Neural cell (in vitro differentiated cells): ENCODE measurements around the gene RTN4. TPM values are rescaled to one million over a fixed set of nuclear protein-coding genes. Genes with fewer than 3 reads are reported as not detected.
"Not testable (repeated sequence)": the region's sequence is repeated elsewhere in the genome, so short reads cannot be mapped to it uniquely, and the experiment has no call there.

Experiments
- H2AFZ ChIP-seq: fragments of 200-600, 300-800 bp; sonication (generic), shearing (Covaris generic); 2 replicates; pipeline ENCODE4 v1.6.0; 2014; ENCODE audit warnings: low read depth, mild to moderate bottlenecking, antibody characterized with exemption, low read length, moderate library complexity
- H3F3A ChIP-seq: fragments of 200-600 bp; shearing (Covaris generic); 2 replicates; pipeline ENCODE4 v1.6.1; 2016; ENCODE audit warnings: mild to moderate bottlenecking, moderate library complexity, mixed read lengths, antibody characterized with exemption, low read length; ENCODE audit not compliant: insufficient read depth, poor library complexity, severe bottlenecking
- H3K27ac ChIP-seq: fragments of 200-600, 300-800 bp; sonication (generic), shearing (Covaris generic); 2 replicates; pipeline ENCODE4 v1.5.1; 2014; ENCODE audit warnings: mild to moderate bottlenecking, low read length, moderate library complexity
- H3K27me3 ChIP-seq: fragments of 300-800, 200-600 bp; sonication (generic), shearing (Covaris generic); 2 replicates; pipeline ENCODE4 v1.6.0; 2014; ENCODE audit warnings: mild to moderate bottlenecking, low read depth, low read length, moderate library complexity; ENCODE audit not compliant: insufficient read depth
- H3K36me3 ChIP-seq: fragments of 300-800, 200-600 bp; sonication (generic), shearing (Covaris generic); 2 replicates; pipeline ENCODE4 v1.5.1; 2014; ENCODE audit warnings: mild to moderate bottlenecking, antibody characterized with exemption, low read length, moderate library complexity; ENCODE audit not compliant: insufficient read depth
- H3K4me2 ChIP-seq: fragments of 300-800, 200-600 bp; sonication (generic), shearing (Covaris generic); 2 replicates; pipeline ENCODE4 v1.6.0; 2014; ENCODE audit warnings: mild to moderate bottlenecking, low read length
- H3K4me3 ChIP-seq: fragments of 300-800, 200-600 bp; sonication (generic), shearing (Covaris generic); 2 replicates; pipeline ENCODE4 v1.5.1; 2014; ENCODE audit warnings: mild to moderate bottlenecking, low read length, moderate library complexity
- H3K79me2 ChIP-seq: fragments of 200-600 bp; shearing (Covaris generic); replicated peaks from 2 replicates; pipeline ENCODE4 v1.6.0; 2014; ENCODE audit warnings: mild to moderate bottlenecking, low read length, moderate library complexity; ENCODE audit not compliant: insufficient read depth
- H3K9ac ChIP-seq: fragments of 300-800, 200-600 bp; sonication (generic), shearing (Covaris generic); 2 replicates; pipeline ENCODE4 v1.6.1; 2016; ENCODE audit warnings: mild to moderate bottlenecking, low read length, mixed read lengths
- H3K9me2 ChIP-seq: fragments of 200-600 bp; shearing (Covaris generic); 2 replicates; pipeline ENCODE4 v1.6.1; 2016; ENCODE audit warnings: mild to moderate bottlenecking, low read length, mixed read lengths; ENCODE audit not compliant: insufficient read depth
- H3K9me3 ChIP-seq: fragments of 200-600, 300-800 bp; sonication (generic), shearing (Covaris generic); 2 replicates; pipeline ENCODE4 v1.6.1; 2016; ENCODE audit warnings: mild to moderate bottlenecking, mixed run types, low read length, moderate library complexity, mixed read lengths
- H4K20me1 ChIP-seq: fragments of 200-600 bp; shearing (Covaris generic); 2 replicates; pipeline ENCODE4 v1.6.1; 2016; ENCODE audit warnings: mild to moderate bottlenecking, mixed run types; ENCODE audit not compliant: insufficient read depth
- EP300 ChIP-seq: fragments of 450-650 bp; conservative IDR thresholded peaks from 2 replicates; pipeline ENCODE4 v1.6.1; 2014; ENCODE audit warnings: antibody characterized with exemption, mild to moderate bottlenecking, moderate library complexity; ENCODE audit not compliant: poor library complexity, severe bottlenecking
- EZH2 ChIP-seq: fragments of 200-600, 300-800 bp; shearing (Covaris generic), sonication (generic); IDR thresholded peaks from 2 replicates; pipeline ENCODE4 v1.6.1; 2014; ENCODE audit warnings: antibody characterized with exemption, low read length, borderline replicate concordance, mild to moderate bottlenecking; ENCODE audit not compliant: insufficient read depth, poor library complexity, severe bottlenecking
- MXI1 ChIP-seq: fragments of 450-650 bp; conservative IDR thresholded peaks from 2 replicates; pipeline ENCODE4 v1.6.1; 2014; ENCODE audit warnings: antibody characterized with exemption, mild to moderate bottlenecking; ENCODE audit not compliant: poor library complexity, severe bottlenecking
- POLR2AphosphoS5 ChIP-seq: IDR thresholded peaks from 2 replicates; pipeline ENCODE4 v1.6.1; 2012
- RAD21 ChIP-seq: fragments of 450-650 bp; conservative IDR thresholded peaks from 2 replicates; pipeline ENCODE4 v1.6.1; 2014; ENCODE audit warnings: antibody characterized with exemption, mild to moderate bottlenecking, moderate library complexity
- REST ChIP-seq: IDR thresholded peaks from 2 replicates; pipeline ENCODE4 v1.6.1; 2012; ENCODE audit warnings: borderline replicate concordance
- SMC3 ChIP-seq: fragments of 450-650 bp; conservative IDR thresholded peaks from 2 replicates; pipeline ENCODE4 v1.6.1; 2014; ENCODE audit warnings: antibody characterized with exemption, mild to moderate bottlenecking, moderate library complexity; ENCODE audit not compliant: poor library complexity
- TAF1 ChIP-seq: IDR thresholded peaks from 2 replicates; pipeline ENCODE4 v1.6.1; 2012; ENCODE audit warnings: low read depth
- polyA plus RNA-seq: library from polyadenylated mRNA; depleted of rRNA; stranded (reverse); fragments of >200 nt; gene quantifications from 2 replicates; pipeline ENCODE4 v1.2.3, GENCODE V29; 2014
- TF ChIP-seq, protein P1 (sequence below): fragments of 450-650 bp; IDR thresholded peaks from 2 replicates; pipeline ENCODE4 v1.5.1; 2014; ENCODE audit warnings: antibody characterized with exemption, mild to moderate bottlenecking, moderate library complexity; ENCODE audit not compliant: poor library complexity, severe bottlenecking

Gene RTN4
- polyA plus RNA-seq, 1 donor from 2014 or later = 582 TPM

- peaks cover 26% of the 10 kb centered on the region for H4K20me1 ChIP-seq
- no peak overlapping the region for H3K27ac ChIP-seq
- H3K9me3 ChIP-seq = no peaks in the 10 kb centered on the region
- H2AFZ ChIP-seq = no peak overlapping the region
- no peak overlapping the region for H3K9ac ChIP-seq
- H3K79me2 ChIP-seq = peaks cover 95% of the 10 kb centered on the region
- H3K9me2 ChIP-seq = no peaks in the 10 kb centered on the region
- H3K4me3 ChIP-seq = no peak overlapping the region
- H3K4me2 ChIP-seq = no peak overlapping the region
- H3K36me3 ChIP-seq = no peaks in the 10 kb centered on the region
- TF ChIP-seq EP300 = no peak
- no peak for TF ChIP-seq SMC3
- no peak for TF ChIP-seq REST
- TF ChIP-seq RAD21 = no peak
- no peak for TF ChIP-seq POLR2AphosphoS5
- TF ChIP-seq TAF1 = no peak
- TF ChIP-seq MXI1 = no peak
- TF ChIP-seq, protein P1, sequence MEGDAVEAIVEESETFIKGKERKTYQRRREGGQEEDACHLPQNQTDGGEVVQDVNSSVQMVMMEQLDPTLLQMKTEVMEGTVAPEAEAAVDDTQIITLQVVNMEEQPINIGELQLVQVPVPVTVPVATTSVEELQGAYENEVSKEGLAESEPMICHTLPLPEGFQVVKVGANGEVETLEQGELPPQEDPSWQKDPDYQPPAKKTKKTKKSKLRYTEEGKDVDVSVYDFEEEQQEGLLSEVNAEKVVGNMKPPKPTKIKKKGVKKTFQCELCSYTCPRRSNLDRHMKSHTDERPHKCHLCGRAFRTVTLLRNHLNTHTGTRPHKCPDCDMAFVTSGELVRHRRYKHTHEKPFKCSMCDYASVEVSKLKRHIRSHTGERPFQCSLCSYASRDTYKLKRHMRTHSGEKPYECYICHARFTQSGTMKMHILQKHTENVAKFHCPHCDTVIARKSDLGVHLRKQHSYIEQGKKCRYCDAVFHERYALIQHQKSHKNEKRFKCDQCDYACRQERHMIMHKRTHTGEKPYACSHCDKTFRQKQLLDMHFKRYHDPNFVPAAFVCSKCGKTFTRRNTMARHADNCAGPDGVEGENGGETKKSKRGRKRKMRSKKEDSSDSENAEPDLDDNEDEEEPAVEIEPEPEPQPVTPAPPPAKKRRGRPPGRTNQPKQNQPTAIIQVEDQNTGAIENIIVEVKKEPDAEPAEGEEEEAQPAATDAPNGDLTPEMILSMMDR = no peak
- TF ChIP-seq EZH2 = no peak
- no peaks in the 10 kb centered on the region for H3F3A ChIP-seq
- no peaks in the 10 kb centered on the region for H3K27me3 ChIP-seq
These were observed 54.7 kb downstream of the RTN4 start for GRCh38 chr2:54995553-54995952.

GRCh38 chr2:54990694-54991093 lies 59.6 kb downstream of the RTN4 start:
- not testable (repeated sequence) for H3K27ac ChIP-seq, H3K27me3 ChIP-seq, H2AFZ ChIP-seq, H3K4me2 ChIP-seq, H3K9me2 ChIP-seq, H3K9me3 ChIP-seq, H3K4me3 ChIP-seq, H3K9ac ChIP-seq, H3F3A ChIP-seq
- Histone ChIP-seq H3K79me2 (peaks cover 87% of the 10 kb centered on the region), H3K36me3 (peaks cover 16% of the 10 kb centered on the region), H4K20me1 (peaks cover 20% of the 10 kb centered on the region)

DNA sequence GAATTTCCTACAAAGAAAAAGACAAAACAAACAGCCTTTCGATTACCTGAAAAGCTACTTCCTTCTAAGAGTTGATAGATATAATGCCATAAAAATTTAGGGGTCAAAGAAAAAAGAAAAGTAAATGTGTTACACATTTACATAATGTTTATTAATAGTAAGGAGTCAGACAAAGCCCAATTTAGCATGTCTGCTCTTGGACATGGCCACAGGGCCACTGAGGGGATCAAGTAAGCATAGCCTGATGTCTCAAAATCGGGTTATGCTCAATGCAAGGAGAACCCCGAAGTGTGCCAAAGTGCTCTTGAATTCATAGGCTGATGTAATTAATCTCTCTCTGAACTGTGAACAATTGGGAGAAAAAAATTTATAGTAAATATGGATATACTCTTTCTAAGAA lies 61.6 kb downstream of the RTN4 start:
- H3K4me2 ChIP-seq = no peak overlapping the region
- H3K9ac ChIP-seq = no peak overlapping the region
- H3K27ac ChIP-seq = no peak overlapping the region
- peaks cover 88% of the 10 kb centered on the region for H3K79me2 ChIP-seq
- peaks cover 19% of the 10 kb centered on the region for H4K20me1 ChIP-seq
- no peaks in the 10 kb centered on the region for H3K27me3 ChIP-seq
- no peaks in the 10 kb centered on the region for H3F3A ChIP-seq
- TF ChIP-seq EZH2 (no peak), POLR2AphosphoS5 (no peak), REST (no peak), MXI1 (no peak), TAF1 (no peak), EP300 (no peak), RAD21 (no peak), SMC3 (no peak)
- TF ChIP-seq, protein P1 = no peak
- peaks cover 26% of the 10 kb centered on the region for H3K36me3 ChIP-seq
- no peaks in the 10 kb centered on the region for H3K9me3 ChIP-seq
- H2AFZ ChIP-seq = no peak overlapping the region
- no peak overlapping the region for H3K4me3 ChIP-seq
- no peaks in the 10 kb centered on the region for H3K9me2 ChIP-seq
